OCI-LY1 (cell line): ENCODE data around the gene RRN3.

ENCODE experiments used
- EZH2 ChIP-seq: fragments of 200-600 bp; sonication (generic), shearing (Covaris generic); IDR thresholded peaks from 2 replicates; pipeline ENCODE4 v1.8.0; 2017; ENCODE audit warnings: borderline replicate concordance, mixed run types, mild to moderate bottlenecking, antibody characterized with exemption, low read length, moderate library complexity, mixed read lengths
- TF ChIP-seq, protein P1 (sequence below): fragments of 200-600 bp; sonication (generic), shearing (Covaris generic); IDR thresholded peaks from 2 replicates; pipeline ENCODE4 v1.5.1; 2017; ENCODE audit warnings: mild to moderate bottlenecking, antibody characterized with exemption, low read length, moderate library complexity, mixed read lengths

DNA sequence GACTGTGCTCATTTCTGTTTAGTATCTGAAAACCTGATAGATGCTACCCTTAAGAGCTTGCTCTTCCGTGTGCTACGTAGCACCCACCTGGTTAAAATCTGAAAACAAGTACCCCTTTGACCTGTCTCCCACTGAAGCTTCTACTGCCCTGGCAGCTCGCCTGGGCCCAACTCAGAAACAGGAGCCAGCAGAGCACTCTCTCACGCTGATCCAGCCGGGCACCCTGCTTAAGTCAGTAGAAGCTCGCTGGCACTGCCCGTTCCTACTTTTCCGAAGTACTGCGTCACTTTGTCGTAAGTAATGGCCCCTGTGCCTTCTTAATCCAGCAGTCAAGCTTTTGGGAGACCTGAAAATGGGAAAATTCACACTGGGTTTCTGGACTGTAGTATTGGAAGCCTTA, 57.1 kb downstream of the RRN3 start:
- TF ChIP-seq, protein P1, sequence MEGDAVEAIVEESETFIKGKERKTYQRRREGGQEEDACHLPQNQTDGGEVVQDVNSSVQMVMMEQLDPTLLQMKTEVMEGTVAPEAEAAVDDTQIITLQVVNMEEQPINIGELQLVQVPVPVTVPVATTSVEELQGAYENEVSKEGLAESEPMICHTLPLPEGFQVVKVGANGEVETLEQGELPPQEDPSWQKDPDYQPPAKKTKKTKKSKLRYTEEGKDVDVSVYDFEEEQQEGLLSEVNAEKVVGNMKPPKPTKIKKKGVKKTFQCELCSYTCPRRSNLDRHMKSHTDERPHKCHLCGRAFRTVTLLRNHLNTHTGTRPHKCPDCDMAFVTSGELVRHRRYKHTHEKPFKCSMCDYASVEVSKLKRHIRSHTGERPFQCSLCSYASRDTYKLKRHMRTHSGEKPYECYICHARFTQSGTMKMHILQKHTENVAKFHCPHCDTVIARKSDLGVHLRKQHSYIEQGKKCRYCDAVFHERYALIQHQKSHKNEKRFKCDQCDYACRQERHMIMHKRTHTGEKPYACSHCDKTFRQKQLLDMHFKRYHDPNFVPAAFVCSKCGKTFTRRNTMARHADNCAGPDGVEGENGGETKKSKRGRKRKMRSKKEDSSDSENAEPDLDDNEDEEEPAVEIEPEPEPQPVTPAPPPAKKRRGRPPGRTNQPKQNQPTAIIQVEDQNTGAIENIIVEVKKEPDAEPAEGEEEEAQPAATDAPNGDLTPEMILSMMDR, result no peak
- no peak for TF ChIP-seq EZH2
